OCI-LY3 (cell line): ENCODE results near the gene DCAF4.

Experiments used
- H2AFZ ChIP-seq: fragments of 200-600, 300-600 bp; shearing (Covaris generic); 2 replicates; pipeline ENCODE4 v1.6.0; 2014; ENCODE audit warnings: antibody characterized with exemption, low read depth, low read length
- H3K27ac ChIP-seq: fragments of 200-600, 300-600 bp; sonication (generic); 2 replicates; pipeline ENCODE4 v1.5.1; 2014; ENCODE audit warnings: mild to moderate bottlenecking, low read length, moderate library complexity, mixed read lengths
- H3K27me3 ChIP-seq: fragments of 200-600, 300-600 bp; sonication (generic); 2 replicates; pipeline ENCODE4 v1.6.1; 2014; ENCODE audit warnings: low read depth, low read length, mixed read lengths
- H3K36me3 ChIP-seq: fragments of 200-600, 300-600 bp; sonication (generic); replicated peaks from 2 replicates; pipeline ENCODE3; 2014; ENCODE audit warnings: low read depth, low read length, mixed read lengths
- H3K4me1 ChIP-seq: fragments of 300-600, 200-600 bp; sonication (generic); 2 replicates; pipeline ENCODE4 v1.6.1; 2014; ENCODE audit warnings: low read length, mixed read lengths
- H3K4me2 ChIP-seq: fragments of 200-600, 300-600 bp; sonication (generic); 2 replicates; pipeline ENCODE4 v1.6.1; 2014; ENCODE audit warnings: low read length, mixed read lengths
- H3K4me3 ChIP-seq: fragments of 300-600, 200-600 bp; sonication (generic); 2 replicates; pipeline ENCODE4 v1.5.1; 2014; ENCODE audit warnings: antibody characterized with exemption, mild to moderate bottlenecking, low read length, moderate library complexity
- H3K79me2 ChIP-seq: fragments of 300-600, 200-600 bp; shearing (Covaris generic); 2 replicates; pipeline ENCODE4 v1.6.1; 2014; ENCODE audit warnings: mild to moderate bottlenecking, low read length, mixed read lengths
- H3K9ac ChIP-seq: fragments of 300-600, 200-600 bp; shearing (Covaris generic); 2 replicates; pipeline ENCODE4 v1.6.0; 2014; ENCODE audit warnings: mild to moderate bottlenecking, low read length, moderate library complexity
- H3K9me3 ChIP-seq: fragments of 200-600, 300-600 bp; shearing (Covaris generic); 2 replicates; pipeline ENCODE4 v1.6.1; 2014; ENCODE audit warnings: low read length, mixed read lengths; ENCODE audit not compliant: insufficient read depth
- H4K20me1 ChIP-seq: fragments of 200-600, 300-600 bp; sonication (generic); 2 replicates; pipeline ENCODE4 v1.6.1; 2016; ENCODE audit warnings: low read length, mixed read lengths; ENCODE audit not compliant: insufficient read depth
- EZH2phosphoT487 ChIP-seq: fragments of 200-600 bp; shearing (Covaris generic); IDR thresholded peaks from 2 replicates; pipeline ENCODE4 v1.6.1; 2018; ENCODE audit warnings: antibody characterized with exemption, mixed run types, low read depth
- TF ChIP-seq, protein P1 (sequence below): fragments of 200-600, 300-600 bp; sonication (generic); IDR thresholded peaks from 2 replicates; pipeline ENCODE4 v1.5.1; 2014; ENCODE audit warnings: antibody characterized with exemption, low read length, low read depth

DCAF4 gene

DNA sequence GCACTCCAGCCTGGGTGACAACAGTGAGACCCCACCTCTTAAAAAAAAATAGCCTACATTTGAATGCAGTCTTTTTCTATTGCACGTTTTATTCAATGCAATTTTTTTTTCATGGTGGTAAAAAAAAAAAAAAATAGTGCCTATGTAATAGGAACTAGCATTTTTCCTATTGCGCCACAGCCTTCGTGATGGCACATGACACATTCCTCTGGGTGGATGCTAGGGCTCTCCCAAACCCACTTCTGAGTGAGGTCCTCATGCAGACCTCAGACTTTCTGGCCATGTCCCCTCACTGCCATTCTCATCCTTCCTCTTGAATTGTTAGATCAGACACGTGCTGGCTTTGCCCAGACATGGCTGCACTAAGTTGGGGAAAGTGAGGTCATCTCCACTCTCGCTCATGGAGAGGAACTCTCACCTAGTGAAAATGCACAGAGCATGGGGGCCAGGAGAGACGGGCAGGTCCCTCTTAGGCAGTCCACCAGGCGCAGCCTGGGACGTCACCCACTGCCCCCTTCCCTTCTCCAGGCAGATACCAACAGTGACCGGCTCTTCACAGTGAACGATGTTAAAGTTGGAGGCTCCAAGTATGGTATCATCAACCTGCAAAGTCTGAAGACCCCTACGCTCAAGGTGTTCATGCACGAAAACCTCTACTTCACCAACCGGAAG, 19.2 kb downstream of the DCAF4 start:
- H2AFZ ChIP-seq: no peak overlapping the region
- H3K27me3 ChIP-seq: no peaks in the 10 kb centered on the region
- H3K27ac ChIP-seq: no peak overlapping the region
- no peak overlapping the region for H3K9ac ChIP-seq
- H3K79me2 ChIP-seq: no peaks in the 10 kb centered on the region
- H3K9me3 ChIP-seq: no peaks in the 10 kb centered on the region
- H3K36me3 ChIP-seq: peaks cover 29% of the 10 kb centered on the region
- no peaks in the 10 kb centered on the region for H4K20me1 ChIP-seq
- no peaks in the 10 kb centered on the region for H3K4me1 ChIP-seq
- H3K4me3 ChIP-seq: no peak overlapping the region
- no peak for TF ChIP-seq EZH2phosphoT487
- TF ChIP-seq, protein P1, sequence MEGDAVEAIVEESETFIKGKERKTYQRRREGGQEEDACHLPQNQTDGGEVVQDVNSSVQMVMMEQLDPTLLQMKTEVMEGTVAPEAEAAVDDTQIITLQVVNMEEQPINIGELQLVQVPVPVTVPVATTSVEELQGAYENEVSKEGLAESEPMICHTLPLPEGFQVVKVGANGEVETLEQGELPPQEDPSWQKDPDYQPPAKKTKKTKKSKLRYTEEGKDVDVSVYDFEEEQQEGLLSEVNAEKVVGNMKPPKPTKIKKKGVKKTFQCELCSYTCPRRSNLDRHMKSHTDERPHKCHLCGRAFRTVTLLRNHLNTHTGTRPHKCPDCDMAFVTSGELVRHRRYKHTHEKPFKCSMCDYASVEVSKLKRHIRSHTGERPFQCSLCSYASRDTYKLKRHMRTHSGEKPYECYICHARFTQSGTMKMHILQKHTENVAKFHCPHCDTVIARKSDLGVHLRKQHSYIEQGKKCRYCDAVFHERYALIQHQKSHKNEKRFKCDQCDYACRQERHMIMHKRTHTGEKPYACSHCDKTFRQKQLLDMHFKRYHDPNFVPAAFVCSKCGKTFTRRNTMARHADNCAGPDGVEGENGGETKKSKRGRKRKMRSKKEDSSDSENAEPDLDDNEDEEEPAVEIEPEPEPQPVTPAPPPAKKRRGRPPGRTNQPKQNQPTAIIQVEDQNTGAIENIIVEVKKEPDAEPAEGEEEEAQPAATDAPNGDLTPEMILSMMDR: no peak
- H3K4me2 ChIP-seq: no peak overlapping the region

DNA sequence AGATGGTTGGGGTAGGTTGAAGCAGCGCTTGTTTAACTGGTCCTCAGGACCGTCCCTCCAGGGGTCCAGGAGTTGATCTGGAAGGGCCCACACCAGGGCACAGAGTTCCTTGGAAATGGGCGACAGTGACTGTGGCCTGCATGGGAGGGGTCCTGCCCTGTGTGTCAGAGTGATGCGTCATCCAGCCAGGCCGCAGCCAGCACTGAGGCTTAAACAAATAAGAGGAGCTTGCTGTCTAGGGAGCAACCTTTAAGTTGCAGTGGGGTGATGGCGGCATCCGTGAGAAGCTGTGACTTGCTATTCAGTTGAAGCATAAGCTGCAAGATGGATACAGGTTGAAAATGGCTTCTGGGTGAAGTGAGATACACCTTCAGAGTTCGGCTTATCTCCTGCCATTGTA, 20.2 kb downstream of the DCAF4 start:
- no peaks in the 10 kb centered on the region for H4K20me1 ChIP-seq
- H3K36me3 ChIP-seq: peaks cover 28% of the 10 kb centered on the region
- no peaks in the 10 kb centered on the region for H3K79me2 ChIP-seq
- no peak overlapping the region for H3K4me2 ChIP-seq
- TF ChIP-seq EZH2phosphoT487: no peak
- TF ChIP-seq, protein P1: no peak
- H3K9me3 ChIP-seq: no peaks in the 10 kb centered on the region
- no peaks in the 10 kb centered on the region for H3K27me3 ChIP-seq
- H3K4me1 ChIP-seq: no peaks in the 10 kb centered on the region
- H2AFZ ChIP-seq: no peak overlapping the region
- H3K9ac ChIP-seq: no peak overlapping the region
- no peak overlapping the region for H3K4me3 ChIP-seq
- H3K27ac ChIP-seq: no peak overlapping the region

DNA sequence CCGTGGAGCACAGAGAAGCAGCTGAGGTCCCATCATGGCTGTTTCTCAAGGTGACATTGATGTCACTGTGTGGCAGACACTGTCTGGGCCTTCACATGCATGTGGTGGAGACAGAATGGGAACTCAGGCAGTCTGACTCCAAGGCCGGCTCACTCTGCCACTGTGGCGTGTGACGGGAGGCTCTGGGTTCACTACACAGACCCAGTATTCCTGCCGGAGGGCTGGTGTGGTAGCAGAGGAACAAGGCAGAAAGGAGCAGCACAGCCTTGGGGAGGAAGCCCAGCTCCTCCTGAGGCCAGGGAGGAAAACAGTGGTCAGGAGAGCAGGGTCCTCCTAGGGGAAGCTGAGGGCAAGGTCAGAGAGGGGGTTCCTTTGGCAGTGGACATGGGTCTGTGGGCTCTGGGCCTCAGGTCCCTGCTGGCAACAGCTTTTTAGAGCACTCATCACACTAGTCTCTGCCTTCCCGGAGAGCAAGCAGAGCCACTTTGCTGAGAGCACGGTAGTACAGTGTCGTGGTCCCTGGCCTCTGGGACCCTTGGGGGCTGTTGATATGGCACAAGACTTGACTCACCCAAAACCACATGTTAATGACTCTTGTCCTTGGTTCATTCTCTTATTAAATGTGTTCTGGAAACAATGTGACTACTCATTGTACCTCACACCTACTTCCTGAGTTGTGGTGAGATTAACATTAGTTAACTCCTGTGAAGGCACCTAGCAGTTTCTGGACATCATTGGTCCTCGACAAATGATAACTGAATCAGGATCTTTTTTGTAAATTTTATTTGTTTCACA, 21.3 kb downstream of the DCAF4 start:
- no peaks in the 10 kb centered on the region for H3K4me1 ChIP-seq
- H3K79me2 ChIP-seq: no peaks in the 10 kb centered on the region
- no peak overlapping the region for H3K9ac ChIP-seq
- H3K9me3 ChIP-seq: no peaks in the 10 kb centered on the region
- no peak overlapping the region for H3K4me3 ChIP-seq
- H3K4me2 ChIP-seq: no peak overlapping the region
- H3K27ac ChIP-seq: no peak overlapping the region
- TF ChIP-seq, protein P1: no peak
- TF ChIP-seq EZH2phosphoT487: no peak
- no peak overlapping the region for H2AFZ ChIP-seq
- H4K20me1 ChIP-seq: no peaks in the 10 kb centered on the region
- H3K36me3 ChIP-seq: peaks cover 27% of the 10 kb centered on the region
- no peaks in the 10 kb centered on the region for H3K27me3 ChIP-seq

DNA sequence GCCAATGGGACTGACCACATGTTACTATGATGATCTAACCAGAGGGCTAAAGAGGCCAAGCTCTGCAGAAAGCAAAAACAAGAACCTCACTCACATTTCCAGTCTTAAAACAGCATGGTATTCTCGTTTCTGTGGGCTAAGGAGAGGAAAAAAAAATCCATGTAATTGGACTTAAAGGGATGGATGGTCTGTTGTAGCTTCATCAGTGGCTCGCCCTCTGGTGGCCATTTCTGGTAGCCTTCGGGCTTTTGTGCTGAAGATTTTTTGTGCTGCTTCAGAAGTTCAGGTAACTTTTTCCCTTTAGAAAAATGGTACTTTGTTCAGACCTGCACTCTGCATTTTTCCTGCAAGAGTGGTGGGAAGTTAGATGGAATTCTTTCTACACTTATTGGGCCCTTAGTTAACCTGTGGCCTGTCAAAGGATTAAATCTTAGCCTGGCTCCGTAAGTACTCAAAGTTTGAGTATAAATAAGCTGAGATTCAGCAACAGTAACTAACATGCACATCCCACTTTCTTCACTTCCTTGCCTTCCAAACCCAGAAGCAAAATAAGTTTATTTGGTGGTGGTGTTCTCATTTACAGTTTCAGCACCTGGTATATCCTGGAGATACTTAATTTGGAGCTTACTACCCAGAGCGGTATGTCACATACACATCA, 22.3 kb downstream of the DCAF4 start:
- Histone ChIP-seq H3K36me3 (peaks cover 23% of the 10 kb centered on the region), H3K4me2 (no peak overlapping the region), H2AFZ (no peak overlapping the region), H3K9ac (no peak overlapping the region), H3K4me1 (no peaks in the 10 kb centered on the region), H3K27me3 (no peaks in the 10 kb centered on the region), H4K20me1 (no peaks in the 10 kb centered on the region), H3K9me3 (no peaks in the 10 kb centered on the region), H3K27ac (no peak overlapping the region), H3K79me2 (no peaks in the 10 kb centered on the region), H3K4me3 (no peak overlapping the region)
- TF ChIP-seq, protein P1: peak; percentile 91
- no peak for TF ChIP-seq EZH2phosphoT487
